Nephron progenitor cell (in vitro differentiated cells): ENCODE results near the gene UTP14C.

Experiments
- DNase-seq: peaks from one replicate; pipeline ENCODE4 v3.0.0; 2021
- H3K27ac Mint-ChIP-seq: 2 replicates; pipeline ENCODE4 v1.8.0; 2021; ENCODE audit warnings: mild to moderate bottlenecking, moderate library complexity, mixed read lengths
- H3K27me3 Mint-ChIP-seq: 2 replicates; pipeline ENCODE4 v1.8.0; 2021; ENCODE audit warnings: mild to moderate bottlenecking, low read depth, mixed read lengths; ENCODE audit not compliant: poor library complexity
- H3K36me3 Mint-ChIP-seq: 2 replicates; pipeline ENCODE4 v1.8.0; 2021; ENCODE audit warnings: low read depth, mixed read lengths
- H3K4me1 Mint-ChIP-seq: 2 replicates; pipeline ENCODE4 v1.8.0; 2021; ENCODE audit warnings: mixed read lengths
- H3K4me3 Mint-ChIP-seq: 2 replicates; pipeline ENCODE4 v1.8.0; 2021; ENCODE audit warnings: mild to moderate bottlenecking, moderate library complexity, mixed read lengths
- H3K9me3 Mint-ChIP-seq: 2 replicates; pipeline ENCODE4 v1.8.0; 2021; ENCODE audit warnings: mild to moderate bottlenecking, moderate library complexity, mixed read lengths
- CTCF ChIP-seq: fragments of 200-600 bp; sonication (generic); IDR thresholded peaks from 2 replicates; pipeline ENCODE4 v1.5.0; 2021; ENCODE audit warnings: antibody characterized with exemption

Gene UTP14C

DNA sequence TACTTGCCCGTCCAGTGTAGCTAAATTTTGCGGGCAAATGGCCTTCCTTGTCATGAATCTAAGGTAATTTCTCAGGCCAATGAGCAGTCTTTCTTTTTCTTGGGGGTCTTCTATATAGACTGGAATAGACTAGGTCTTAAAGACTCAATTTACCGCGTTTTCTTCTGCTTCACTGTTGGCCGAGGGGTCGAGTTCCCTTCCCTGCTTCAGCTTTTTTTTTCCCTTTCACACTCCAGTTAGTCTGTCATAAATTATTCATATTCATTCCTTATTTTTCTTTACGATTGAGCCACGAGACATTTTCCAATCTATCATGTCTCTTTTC lies 12.0 kb upstream of the UTP14C start:
- no peak for TF ChIP-seq CTCF

DNA sequence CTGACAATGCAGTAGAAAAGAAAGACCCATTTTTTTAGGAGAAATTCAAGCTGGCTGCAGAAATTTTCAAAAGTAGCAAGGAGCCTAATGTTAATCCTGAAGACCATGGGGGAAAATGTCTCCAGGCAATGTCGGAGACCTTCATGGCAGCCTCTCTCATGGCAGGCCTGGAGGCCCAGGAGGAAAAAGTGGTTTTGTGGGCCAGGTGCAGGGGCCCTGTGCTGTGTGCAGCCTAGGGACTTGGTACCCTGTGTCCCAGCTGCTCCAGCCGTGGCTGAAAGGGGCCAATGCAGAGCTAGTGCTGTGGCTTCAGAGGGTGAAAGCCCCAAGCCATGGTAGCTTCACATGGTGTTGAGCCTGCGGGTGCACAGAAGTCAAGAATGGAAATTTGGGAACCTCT lies 8.2 kb upstream of the UTP14C start:
- H3K27ac Mint-ChIP-seq, result no peak overlapping the region
- peaks cover 60% of the 10 kb centered on the region for H3K36me3 Mint-ChIP-seq
- H3K9me3 Mint-ChIP-seq, result peaks cover 15% of the 10 kb centered on the region
- peaks cover 8% of the 10 kb centered on the region for H3K4me1 Mint-ChIP-seq
- no peak overlapping the region for H3K4me3 Mint-ChIP-seq
- peaks cover under 1% of the 10 kb centered on the region for H3K27me3 Mint-ChIP-seq
- DNase-seq, result no peak
- TF ChIP-seq CTCF, result no peak

More for the DNA sequence above, 12.0 kb upstream of the UTP14C start:
- Mint-ChIP-seq H3K4me1 (peaks cover 26% of the 10 kb centered on the region), H3K27me3 (peaks cover 26% of the 10 kb centered on the region), H3K9me3 (peaks cover 12% of the 10 kb centered on the region), H3K4me3 (peak overlapping the region; percentile 99), H3K27ac (peak overlapping the region; percentile 99), H3K36me3 (peaks cover 31% of the 10 kb centered on the region)
- DNase-seq, result no peak

DNA sequence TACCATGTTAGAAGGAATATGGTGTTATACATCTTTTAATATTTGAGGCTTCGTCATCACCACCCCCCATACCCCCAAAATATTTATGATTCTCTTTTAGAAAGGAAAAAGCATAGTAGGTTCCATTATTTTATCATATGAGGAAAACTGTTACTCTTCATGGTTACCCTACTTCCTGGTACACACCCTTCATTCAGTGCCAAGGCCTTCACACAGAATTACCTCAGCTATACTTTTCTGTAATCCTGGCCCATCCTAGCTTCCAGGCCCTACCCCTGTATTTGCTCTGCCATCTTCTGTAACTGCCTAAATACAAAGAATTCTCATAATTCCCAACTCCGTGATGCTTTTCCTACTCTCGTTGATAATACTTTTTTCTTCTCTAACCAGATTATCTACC lies 4.3 kb upstream of the UTP14C start:
- H3K4me1 Mint-ChIP-seq, result no peaks in the 10 kb centered on the region
- H3K27ac Mint-ChIP-seq, result no peak overlapping the region
- DNase-seq, result no peak
- H3K36me3 Mint-ChIP-seq, result peaks cover 96% of the 10 kb centered on the region
- no peak for TF ChIP-seq CTCF
- peaks cover 17% of the 10 kb centered on the region for H3K9me3 Mint-ChIP-seq
- no peaks in the 10 kb centered on the region for H3K27me3 Mint-ChIP-seq
- no peak overlapping the region for H3K4me3 Mint-ChIP-seq

- TF ChIP-seq CTCF, result no peak
- H3K27me3 Mint-ChIP-seq, result no peaks in the 10 kb centered on the region
- no peak for DNase-seq
- H3K27ac Mint-ChIP-seq, result no peak overlapping the region
- H3K9me3 Mint-ChIP-seq, result peaks cover 29% of the 10 kb centered on the region
- no peaks in the 10 kb centered on the region for H3K4me1 Mint-ChIP-seq
- H3K4me3 Mint-ChIP-seq, result no peak overlapping the region
- peaks cover 96% of the 10 kb centered on the region for H3K36me3 Mint-ChIP-seq
Measured at GRCh38 chr13:52022356-52022755, 2.1 kb upstream of the UTP14C start.

DNA sequence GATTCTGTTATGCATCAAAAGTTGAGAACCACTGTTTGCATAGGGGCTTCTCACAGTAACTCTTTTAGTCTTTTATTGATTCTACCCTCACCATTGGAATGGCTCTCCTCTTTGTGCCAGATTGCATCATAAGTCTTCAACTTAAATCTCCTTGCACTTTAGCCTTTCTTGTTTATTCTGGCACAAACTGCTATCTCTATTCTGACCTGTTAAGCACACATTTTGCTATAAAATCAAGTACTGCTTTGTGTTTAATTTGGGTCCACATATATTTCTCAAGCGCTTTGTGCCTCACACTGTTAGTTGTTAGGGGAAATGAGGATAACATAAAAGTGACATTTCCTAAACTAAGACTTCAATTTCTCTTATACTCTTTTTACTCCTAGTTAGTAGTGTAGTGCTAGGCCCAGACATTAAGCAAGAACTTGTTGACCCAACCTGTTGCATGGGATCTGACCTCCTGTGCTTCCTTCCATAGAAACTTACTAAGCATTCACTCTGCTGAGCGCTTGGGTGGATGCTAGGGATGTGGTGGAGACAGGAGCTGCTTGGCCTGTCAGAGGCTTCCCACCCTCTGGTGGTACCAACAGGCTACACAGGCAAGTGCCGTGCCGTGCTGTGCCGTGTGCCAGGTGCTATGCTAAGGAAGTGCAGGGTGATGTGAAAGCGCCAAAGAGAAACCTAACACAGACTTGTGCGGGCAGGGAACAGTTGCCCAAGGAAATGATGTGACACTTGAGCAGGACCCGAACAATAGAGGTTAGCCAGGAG lies 1.2 kb downstream of the UTP14C start:
- TF ChIP-seq CTCF, result no peak
- H3K27ac Mint-ChIP-seq, result no peak overlapping the region
- no peaks in the 10 kb centered on the region for H3K27me3 Mint-ChIP-seq
- H3K4me3 Mint-ChIP-seq, result no peak overlapping the region
- H3K36me3 Mint-ChIP-seq, result peaks cover 98% of the 10 kb centered on the region
- H3K4me1 Mint-ChIP-seq, result no peaks in the 10 kb centered on the region
- peaks cover 59% of the 10 kb centered on the region for H3K9me3 Mint-ChIP-seq
- no peak for DNase-seq

- DNase-seq, result no peak
- no peak overlapping the region for H3K4me3 Mint-ChIP-seq
- H3K27me3 Mint-ChIP-seq, result no peaks in the 10 kb centered on the region
- peaks cover 98% of the 10 kb centered on the region for H3K36me3 Mint-ChIP-seq
- no peak overlapping the region for H3K27ac Mint-ChIP-seq
- TF ChIP-seq CTCF, result no peak
- H3K4me1 Mint-ChIP-seq, result no peaks in the 10 kb centered on the region
- H3K9me3 Mint-ChIP-seq, result peaks cover 62% of the 10 kb centered on the region
Measured at GRCh38 chr13:52026246-52026626, 1.7 kb downstream of the UTP14C start.
